CD4-positive, alpha-beta T cell treated with Interleukin-21 for 1 hour (primary cell): ENCODE results near the gene XPNPEP2.

Experiments
- DNase-seq: peaks from one replicate; pipeline ENCODE4 v3.0.0-alpha.2; 2020

Gene XPNPEP2

DNA sequence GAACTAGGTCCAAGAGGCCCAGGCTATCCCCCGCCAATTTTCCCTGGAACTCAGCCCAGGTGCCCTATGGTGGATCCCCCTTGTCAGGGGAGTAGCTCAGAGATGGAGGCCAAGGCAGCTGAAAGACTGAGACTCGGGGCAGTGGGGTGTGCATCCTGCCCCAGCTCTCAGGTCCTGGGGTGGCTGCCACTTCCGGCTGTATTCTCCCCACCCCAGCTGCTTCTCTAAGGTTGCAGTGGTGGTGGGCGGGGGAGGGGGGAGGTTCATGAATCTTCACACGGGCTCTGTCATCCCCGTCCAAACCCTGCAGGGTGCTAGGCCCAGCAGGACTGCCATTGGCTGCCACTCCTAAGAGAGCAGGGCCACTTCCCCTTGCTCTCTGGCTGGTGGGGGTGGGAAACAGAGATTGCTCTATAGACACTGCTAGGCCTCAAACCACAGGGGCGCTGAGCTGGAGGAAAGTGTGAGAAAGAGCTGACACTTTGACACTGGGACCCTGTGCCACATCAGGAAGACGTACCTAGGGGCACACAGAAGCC lies 42.4 kb downstream of the XPNPEP2 start:
- DNase-seq, result peak; percentile 87

DNA sequence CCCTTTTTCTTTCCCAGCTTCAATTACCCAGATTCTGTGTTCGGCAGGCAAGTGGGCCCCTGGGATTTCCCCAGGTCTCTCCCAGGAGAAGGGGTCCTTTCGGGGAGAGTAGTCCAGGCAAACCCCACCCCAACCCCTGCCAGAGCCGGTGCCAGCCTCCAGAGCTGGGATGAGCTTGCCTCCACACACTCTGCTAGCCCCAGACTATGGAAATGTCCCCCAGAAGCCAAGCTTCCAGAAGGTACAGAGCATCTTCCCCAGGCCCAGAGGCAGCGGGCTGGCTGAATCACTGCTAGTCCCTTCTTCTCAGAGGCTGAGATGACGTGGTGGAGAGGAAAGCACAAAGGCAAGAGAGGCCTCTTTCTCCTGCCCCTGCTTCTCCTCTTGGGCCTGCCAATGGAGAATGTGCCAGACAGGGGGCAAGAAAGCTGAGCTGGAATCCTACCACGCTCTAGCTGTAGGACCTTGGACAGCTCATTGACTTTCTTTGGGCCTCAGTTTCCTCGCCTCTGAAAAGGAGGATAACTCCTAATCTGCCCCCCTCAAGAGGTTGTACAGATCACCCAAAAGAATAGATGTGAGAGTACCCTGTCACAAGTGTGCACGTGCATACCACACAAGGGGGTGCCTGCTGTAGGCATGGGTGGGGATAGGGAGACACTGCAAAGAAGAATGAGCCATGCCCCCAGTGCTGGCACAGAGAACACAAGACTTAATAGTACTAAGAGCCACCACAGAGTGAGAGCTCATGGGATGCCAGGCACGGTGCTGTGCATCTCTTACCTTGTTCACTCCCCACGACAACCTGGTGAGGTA lies 43.1 kb downstream of the XPNPEP2 start:
- no peak for DNase-seq

DNA sequence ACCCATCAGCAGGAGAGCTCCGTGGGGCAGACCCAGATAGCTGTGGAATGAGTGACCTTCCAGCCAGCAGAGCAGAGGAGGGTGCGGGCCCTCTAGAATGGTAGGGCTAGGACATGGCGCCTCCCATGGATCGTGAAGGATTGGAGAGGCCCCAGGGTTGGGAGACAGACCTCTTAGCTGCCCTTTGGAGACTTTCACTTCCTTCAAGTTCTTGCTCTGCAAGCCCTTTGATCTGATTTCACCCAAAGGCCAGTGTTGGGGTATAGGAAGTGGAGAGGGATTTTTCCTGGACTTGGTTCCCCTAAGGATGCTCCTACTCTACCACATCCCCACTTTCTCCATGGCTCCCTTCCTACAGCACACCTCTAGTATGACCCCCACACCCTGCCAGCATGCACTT lies 43.9 kb downstream of the XPNPEP2 start:
- DNase-seq, result no peak

DNA sequence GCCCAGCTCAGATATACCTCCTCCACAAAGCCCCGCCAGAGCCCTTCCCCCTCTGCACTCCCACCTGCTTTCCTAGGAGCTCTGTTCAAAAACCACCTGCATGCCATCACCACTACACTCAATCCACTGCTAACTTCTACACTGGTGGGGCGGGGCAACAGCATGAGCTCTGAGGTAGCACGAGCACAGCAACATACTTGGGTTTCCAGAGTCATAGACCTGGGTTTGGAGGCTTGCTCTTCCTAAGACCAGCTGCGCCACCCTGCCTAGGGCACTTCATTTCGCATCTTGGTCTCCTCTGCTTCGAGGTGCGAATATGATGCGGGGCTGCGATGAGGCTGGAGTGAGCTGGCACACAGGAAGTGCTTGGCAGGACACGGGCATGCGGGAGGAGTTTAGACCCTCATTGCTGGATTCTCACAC lies 44.5 kb downstream of the XPNPEP2 start:
- no peak for DNase-seq

DNA sequence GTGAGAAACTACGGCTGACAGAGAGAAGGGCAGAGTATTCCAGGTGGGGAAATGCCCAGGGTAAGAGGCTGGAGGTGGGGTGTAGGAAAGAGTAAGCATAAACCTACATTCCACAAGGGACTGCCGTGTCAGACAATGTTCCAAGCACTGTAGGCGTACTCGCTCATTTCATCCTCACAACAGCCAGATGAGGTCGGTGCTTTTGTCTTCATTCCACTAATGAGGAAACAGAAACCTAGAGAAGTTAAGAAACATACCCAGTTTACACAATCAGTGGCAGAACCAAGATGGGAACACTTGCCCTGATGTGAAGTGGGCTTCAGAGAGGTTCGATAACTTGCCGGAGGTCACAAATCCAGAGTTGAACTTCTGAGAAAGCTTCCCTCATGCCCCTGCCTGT lies 45.6 kb downstream of the XPNPEP2 start:
- DNase-seq, result no peak

DNA sequence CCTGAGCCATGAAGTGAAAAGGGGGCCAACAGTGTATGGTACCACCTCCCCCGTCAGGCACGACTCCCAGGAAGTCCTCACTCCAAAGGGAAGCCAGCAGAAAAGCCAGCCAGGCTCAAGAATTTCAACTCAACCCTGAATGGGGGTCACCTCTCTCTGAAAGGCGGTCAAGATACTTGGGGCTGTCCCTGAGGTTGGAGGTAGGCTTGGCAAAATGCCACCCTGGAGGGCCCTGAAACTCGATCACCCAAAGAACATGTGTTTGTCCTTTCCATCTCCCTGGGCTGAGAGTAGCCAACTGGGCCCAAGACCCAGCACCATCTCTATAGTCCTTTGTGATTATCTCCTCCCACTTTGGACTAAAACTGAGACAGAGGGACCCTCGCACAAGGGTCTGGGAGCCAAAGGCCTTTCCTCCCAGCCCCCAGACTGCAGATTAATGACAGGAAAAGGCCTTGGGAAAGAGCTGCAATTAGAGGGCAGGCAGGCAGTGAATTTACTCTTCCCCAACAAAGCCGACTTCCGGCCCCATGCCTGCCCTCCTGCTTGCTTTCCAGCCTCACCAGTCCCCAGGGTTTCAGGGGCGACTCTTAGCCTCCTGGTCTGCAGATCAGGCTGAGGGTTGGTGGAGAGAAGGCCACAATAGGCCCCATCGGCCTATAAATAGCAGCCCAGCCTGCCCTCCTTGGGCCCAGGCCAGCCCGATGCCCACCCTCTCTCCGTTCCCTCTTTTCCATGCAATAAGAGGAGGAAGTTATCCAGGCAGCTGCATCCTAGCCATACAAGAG lies 46.6 kb downstream of the XPNPEP2 start:
- no peak for DNase-seq

DNA sequence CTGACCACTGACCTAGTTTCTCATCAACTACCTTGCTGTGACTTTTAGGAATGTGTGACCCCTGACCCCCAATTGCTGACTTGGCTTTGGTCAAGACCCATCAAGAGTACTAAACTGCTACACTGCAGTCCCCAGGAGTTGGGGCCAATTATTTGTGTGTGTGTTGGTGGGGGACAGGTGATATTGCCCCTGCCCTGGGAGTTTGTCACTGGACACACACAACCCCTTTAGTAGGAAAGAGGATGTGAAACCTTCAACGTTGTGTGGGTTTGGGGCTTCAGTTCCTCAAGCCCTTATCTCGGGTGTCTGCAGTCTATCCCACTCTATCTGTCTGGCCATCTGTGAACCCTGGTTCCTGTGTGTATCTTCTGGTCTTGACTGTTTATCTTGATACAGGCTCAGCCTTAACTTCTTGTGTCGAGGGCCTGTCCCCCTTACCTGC lies 47.5 kb downstream of the XPNPEP2 start:
- DNase-seq, result no peak

DNA sequence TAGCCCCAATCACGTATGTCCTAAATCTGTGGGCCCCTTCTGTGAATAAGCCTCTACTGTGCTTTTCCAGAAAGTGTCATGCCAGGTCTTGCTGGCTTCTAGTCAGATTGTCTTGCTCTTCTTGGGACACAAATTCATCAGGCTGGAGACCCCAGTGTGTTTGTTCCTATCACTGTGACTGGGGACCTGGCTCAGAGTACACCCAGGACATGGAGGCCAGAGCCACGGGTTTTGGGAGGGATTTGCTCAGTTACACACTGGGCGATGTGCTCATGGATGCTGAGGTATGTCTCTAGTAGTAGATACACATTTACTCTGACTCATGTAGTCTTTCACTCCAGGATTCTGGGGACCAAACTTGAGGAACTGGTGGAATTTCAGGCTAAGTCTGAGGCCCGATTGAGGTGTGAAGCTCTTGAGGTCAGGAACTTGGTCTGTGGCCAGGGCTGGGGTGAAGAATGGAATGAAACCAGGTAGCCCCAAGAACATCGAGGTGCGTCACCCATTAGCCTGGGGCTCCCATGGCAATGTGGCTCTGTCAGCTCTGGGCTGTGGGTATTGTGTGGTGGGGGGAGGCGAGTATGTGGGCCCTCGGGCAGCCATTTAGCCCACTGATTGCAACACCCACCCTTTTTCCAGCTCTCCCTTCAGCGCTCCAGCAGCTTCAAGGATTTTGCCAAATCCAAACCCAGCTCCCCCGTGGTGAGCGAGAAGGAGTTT lies 48.7 kb downstream of the XPNPEP2 start:
- no peak for DNase-seq

DNA sequence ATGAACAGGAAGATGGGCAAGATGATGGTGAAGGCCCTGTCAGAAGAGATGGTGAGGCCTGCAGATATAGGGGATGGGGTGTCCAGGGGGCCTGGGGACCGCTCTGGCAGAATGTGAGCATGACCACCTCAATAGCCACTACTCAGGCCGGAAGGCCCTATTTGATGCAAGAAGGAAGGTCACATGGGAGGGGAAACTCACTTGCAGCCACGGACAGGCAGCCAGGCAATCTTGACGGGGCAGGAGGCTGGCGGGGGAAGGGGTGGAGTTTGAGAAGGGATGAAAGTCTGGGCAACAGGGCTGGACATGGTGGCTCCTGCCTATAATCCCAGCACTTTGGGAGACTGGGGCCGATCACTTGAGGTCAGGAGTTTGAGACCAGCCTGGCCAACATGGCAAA lies 49.7 kb downstream of the XPNPEP2 start:
- DNase-seq, result no peak

DNA sequence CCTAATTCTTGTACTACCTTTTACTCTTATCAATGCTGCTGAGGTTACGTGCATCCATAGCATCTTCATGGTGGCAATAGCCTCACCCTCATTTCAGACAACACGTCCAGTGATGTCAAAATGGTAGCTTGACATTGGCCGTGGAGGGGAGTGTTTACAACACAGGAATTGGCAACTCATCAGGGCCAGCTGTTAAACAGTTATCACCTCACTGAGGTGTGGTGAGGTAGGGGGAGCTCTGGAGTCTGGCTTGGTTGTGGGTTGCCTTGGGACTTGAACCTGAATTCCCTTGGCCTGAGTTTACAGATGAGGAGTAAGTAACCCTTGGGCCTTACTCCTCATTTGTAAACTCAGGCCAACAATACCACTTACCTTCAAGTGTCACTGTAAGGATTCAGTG lies 51.4 kb downstream of the XPNPEP2 start:
- DNase-seq, result no peak

DNA sequence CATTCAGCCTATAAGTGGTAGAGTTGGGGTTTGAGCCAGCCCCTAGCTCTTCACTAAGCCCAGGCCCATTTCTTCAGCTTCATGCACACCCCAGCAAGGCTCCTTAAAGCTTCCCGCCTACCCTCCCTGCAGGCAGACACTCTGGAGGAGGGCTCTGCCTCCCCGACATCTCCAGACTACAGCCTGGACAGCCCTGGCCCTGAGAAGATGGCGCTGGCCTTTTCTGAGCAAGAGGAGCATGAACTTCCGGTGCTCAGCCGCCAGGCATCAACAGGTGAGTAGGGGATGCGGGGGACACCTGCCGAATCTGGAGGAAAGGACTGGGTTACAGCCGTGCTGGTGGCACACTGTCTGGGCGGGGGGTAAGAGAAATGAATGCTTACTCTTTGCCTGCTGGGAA lies 52.0 kb downstream of the XPNPEP2 start:
- no peak for DNase-seq

DNA sequence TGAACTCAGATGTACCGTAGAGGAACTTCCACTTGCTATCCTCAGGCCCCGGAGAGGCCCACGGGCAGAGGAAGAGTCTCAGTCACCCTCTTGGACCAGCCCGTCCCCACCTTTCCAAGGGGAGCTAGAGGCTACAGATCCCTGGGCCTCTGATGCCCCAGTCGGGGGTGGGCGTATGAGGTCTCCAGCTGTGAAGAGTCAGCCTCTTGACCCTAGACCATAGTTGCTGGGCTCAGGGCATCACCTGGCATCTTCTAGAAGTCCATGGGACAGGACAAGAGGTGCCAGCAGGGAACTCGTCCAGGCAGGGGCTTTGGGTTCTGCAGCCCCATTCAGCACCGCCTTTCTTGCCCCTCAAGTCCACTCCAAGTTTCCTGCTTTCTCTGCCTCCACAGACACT lies 52.6 kb downstream of the XPNPEP2 start:
- no peak for DNase-seq

DNA sequence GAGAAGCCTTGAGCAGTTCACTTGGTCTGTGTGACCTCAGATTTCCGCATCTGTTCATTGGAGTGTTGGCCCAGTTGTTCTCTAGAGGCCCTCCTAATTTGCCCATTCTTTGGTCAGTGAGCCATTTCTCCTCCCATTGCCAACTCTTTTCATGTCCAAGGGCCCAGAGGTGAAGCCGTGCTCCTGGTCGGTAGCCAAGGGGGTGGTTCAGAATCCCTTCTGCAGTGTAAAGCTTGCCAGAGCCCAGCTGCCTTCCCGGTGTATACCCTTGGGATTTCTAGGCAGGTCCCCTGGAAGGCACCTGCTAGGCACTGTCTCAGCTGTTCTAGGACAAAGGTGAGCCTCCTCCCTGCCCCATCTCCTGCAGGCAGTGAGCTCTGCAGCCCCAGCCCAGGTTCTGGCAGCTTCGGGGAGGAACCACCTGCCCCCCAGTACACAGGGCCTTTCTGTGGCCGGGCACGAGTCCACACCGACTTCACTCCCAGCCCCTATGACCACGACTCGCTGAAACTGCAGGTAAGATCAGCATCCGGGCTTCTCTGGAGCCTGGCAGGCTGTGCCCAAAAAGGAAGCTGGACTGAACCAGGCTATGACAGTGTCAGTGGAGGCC lies 53.3 kb downstream of the XPNPEP2 start:
- no peak for DNase-seq

DNA sequence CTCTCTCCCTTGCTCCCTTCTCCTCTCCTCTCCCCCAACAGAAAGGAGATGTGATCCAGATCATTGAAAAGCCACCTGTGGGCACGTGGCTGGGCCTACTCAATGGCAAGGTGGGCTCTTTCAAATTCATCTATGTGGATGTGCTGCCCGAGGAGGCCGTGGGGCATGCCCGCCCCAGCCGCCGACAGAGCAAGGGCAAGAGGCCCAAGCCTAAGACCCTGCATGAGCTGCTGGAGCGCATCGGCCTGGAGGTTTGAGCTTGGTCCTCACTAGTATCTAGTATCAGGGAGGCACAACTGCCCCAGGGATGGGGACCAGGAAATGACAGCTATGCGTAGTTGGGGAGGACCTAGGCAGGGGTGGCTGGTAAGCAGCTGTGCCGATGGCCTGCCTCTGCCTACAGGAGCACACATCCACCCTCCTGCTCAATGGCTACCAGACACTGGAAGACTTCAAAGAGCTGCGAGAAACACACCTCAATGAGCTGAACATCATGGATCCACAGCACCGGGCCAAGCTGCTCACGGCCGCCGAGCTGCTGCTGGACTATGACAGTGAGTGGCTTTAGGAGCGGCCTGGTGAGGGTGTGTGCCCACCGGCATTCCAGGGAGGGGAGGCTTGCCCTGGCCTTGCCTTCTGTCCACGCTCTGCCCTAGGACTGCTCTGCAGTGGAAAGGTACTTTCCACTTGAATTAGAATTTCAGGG lies 54.0 kb downstream of the XPNPEP2 start:
- no peak for DNase-seq

DNA sequence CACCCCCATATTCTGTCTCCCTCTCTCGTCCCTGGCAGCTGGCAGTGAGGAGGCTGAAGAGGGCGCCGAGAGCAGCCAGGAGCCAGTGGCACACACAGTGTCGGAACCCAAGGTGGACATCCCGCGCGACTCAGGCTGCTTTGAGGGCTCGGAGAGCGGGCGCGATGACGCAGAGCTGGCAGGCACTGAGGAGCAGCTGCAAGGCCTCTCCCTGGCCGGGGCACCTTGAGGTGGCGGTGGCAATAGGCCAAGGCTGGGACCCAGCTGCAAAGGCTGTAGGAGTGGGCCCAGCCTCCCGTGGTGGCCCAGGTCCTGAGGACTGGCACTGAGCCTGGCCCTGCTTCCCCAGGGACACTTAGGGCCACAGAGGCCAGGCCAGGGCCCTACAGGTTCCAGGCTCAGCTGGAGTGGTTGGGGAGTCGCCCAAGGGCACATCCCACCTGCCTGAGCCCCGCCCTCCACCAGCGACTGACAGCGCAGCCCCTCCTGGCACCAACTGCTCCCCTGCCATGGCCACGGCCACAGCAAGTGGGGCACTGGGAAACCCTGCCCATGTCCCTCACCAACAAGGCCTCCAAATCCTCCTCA lies 54.9 kb downstream of the XPNPEP2 start:
- no peak for DNase-seq

DNA sequence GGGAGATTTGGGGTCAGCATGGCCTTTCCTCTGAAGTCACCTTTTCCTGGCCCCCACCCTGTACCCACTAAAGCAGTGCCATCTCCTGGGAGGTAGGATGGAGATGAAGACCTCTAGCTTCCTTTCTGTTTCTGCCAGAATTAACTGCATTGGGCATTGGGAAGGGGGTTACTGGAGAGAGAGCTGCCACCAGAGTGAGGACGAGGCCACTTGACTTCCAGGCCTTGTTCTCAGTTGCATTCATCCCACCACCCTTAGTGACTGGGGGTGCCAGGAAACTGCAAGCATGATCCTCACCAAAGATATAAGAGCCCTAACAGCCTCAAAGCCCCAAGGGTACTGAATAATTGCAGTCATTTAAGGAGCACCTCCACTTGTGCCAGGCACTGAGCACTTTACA lies 56.8 kb downstream of the XPNPEP2 start:
- DNase-seq, result no peak

DNA sequence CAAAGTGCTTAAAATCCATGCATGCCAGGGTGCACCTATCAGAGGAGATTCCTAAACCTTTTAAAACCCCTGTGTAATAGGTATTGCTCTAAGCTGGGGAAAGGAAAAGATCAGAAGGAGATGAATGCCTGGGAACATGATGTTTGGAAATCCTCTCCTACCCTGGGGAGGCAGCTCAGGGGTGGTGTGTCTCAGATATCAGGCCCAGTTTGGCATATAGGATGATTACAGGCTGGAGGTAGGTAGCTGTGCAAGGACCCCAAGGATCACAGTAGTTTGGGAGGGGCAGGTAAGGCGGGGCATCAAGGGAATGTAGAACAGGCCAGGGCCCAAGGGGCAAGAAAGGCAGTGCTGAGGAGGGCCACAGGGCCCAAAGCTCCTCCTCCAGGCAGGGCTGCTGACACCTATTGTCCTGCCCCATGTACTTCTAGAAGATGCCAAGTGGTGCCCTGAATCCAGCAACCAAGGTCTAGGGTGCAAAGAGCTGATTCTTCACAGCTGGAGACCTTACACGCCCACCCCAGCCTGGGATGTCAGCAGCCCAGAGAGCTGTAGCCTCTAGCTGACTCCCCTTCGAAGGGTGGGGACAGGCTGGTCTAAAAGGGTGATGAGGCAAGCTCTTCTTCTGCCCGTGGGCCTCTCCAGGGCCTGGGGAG lies 58.6 kb downstream of the XPNPEP2 start:
- DNase-seq, result no peak

DNA sequence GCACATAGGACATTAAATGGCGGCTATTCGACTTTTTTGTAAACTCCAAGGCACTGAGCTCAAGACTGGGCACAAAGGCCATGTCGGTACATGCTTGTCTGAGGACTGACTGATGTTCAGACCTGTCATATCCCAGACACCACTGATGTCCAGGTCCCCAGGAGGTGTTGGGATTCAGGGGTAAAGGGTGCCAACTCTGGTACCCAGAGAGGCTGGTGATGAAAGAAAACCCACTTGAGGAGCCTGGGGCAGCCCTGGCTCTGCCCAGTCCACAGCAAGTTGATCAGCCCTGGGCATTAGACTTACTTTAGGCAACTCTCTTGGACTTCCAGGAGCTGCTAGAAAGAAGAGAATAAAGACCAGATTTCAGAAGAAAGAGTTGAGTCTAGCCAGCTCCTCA lies 59.7 kb downstream of the XPNPEP2 start:
- no peak for DNase-seq

DNA sequence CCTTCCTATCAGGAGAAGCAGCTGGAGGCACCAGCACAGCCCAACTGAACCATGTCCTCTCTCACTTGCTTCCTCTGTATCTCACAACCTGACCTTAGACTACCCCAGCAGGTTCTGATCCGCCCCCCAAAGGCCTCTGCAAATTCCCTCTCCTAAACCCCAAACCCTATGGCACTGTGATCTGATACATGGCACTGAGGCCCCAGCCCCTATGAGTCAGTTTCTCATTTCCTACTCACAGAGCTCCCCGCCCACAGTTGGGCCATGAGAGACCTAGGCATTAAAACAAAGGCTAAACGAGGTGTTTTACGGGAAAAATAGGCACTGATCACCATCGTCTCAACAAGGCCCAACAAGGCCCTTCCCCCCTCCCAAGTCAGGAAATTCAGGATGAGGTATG lies 60.1 kb downstream of the XPNPEP2 start:
- no peak for DNase-seq

DNA sequence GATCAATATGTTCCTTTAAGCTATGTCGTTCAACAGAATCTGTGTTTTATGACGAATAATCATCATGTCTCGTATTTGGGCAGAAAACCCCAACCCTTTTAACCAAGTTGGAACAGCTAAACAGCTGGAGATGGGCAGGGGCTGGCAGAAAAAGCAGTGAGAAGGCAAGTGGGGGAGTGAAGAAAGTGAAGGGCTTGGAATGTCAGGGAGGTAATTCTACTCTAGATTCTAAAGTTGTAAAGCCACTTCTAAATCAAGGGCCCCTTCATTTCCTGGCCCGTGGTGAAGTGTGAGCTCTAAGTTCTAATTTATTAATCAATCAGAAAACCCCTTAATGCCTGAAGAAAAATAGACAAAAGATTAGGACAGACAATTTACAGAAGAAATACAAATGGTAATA lies 61.4 kb downstream of the XPNPEP2 start:
- DNase-seq, result no peak

DNA sequence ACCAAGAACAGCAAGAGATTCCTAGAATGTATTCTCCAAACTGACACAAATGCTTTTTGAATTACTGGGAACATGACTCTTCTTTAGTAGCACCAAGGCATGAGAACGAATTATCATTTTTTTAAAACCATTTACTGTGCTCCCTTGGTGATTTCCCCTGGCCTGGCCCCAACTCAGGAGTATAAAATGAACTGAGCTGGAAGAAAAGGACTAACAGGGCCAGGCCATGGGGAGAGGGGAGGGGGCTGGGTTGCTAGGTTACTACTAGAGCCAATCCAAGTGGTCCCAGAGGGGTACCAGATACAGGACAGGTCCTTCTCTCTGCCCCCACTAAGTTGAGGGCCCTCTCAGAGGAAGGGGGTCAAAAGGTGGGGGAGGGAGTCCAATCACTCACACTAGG lies 64.1 kb downstream of the XPNPEP2 start:
- DNase-seq, result no peak
